SIG-M5 treated with dmso at 0.1 percent for 504 hours (cell line): Measurements from ENCODE around the gene NR4A2.
"Not testable (repeated sequence)": the region's sequence is repeated elsewhere in the genome, so short reads cannot be mapped to it uniquely, and the experiment has no call there.

Experiments used
- DNase-seq: peaks from one replicate; lab custom pipeline; 2025; ENCODE audit not compliant: unreplicated experiment; lab: John Stamatoyannopoulos, UW

The NR4A2 gene

GRCh38 chr2:156322686-156323231, 9.8 kb downstream of the NR4A2 start:
- DNase-seq: no peak

- no peak for DNase-seq
Measured at GRCh38 chr2:156322051-156322685, 10.4 kb downstream of the NR4A2 start.

- no peak for DNase-seq
Measured at GRCh38 chr2:156321243-156321904, 11.1 kb downstream of the NR4A2 start.

GRCh38 chr2:156320486-156321098, 11.9 kb downstream of the NR4A2 start:
- no peak for DNase-seq

GRCh38 chr2:156319811-156320485, 12.6 kb downstream of the NR4A2 start:
- DNase-seq: no peak

GRCh38 chr2:156317631-156318030, 14.9 kb downstream of the NR4A2 start:
- no peak for DNase-seq

- DNase-seq: no peak
Measured at GRCh38 chr2:156311976-156312375, 20.5 kb downstream of the NR4A2 start.

GRCh38 chr2:156310773-156311172, 21.7 kb downstream of the NR4A2 start:
- no peak for DNase-seq

- DNase-seq: no peak
Measured at GRCh38 chr2:156309917-156310316, 22.6 kb downstream of the NR4A2 start.

GRCh38 chr2:156309167-156309566, 23.4 kb downstream of the NR4A2 start:
- DNase-seq: no peak

GRCh38 chr2:156306821-156307220, 25.7 kb downstream of the NR4A2 start:
- DNase-seq: no peak

- DNase-seq: no peak
Measured at GRCh38 chr2:156305121-156305520, 27.4 kb downstream of the NR4A2 start.

GRCh38 chr2:156300337-156300736, 32.2 kb downstream of the NR4A2 start:
- no peak for DNase-seq

- DNase-seq: no peak
Measured at GRCh38 chr2:156294945-156295580, 37.5 kb downstream of the NR4A2 start.

GRCh38 chr2:156293382-156293781, 39.1 kb downstream of the NR4A2 start:
- not testable (repeated sequence) for DNase-seq

GRCh38 chr2:156279446-156280150, 52.9 kb downstream of the NR4A2 start:
- DNase-seq: no peak
